Activated CD4-positive, alpha-beta T cell treated with anti-CD3 and anti-CD28 coated beads for 36 hours (primary cell): ENCODE results near the gene PRXL2A. TPM values are rescaled to one million over a fixed set of nuclear protein-coding genes. Genes with fewer than 3 reads are reported as not detected.

Experiments used
- ATAC-seq: fragments of 200-7000 bp; cut with Tn5 transposase; one replicate; pipeline ENCODE4 v1.10.0; 2021; ENCODE audit warnings: mild to moderate bottlenecking, moderate library complexity
- CTCF ChIA-PET: fragments of 350-600 bp; sonication (Branson Sonifier 250); formaldehyde crosslinking; loops from one replicate; lab custom pipeline; 2021; ENCODE audit warnings: antibody characterized with exemption; lab: Charles Lee
- POLR2A ChIA-PET: fragments of 350-600 bp; sonication (Branson Sonifier 250); formaldehyde crosslinking; loops from one replicate; lab custom pipeline; 2021; ENCODE audit warnings: antibody characterized with exemption, inconsistent platforms; lab: Charles Lee
- DNase-seq: peaks from one replicate; pipeline ENCODE4 v3.0.0-alpha.2; 2020
- H3K27ac Mint-ChIP-seq: one replicate; pipeline ENCODE4 v1.8.0; 2021; ENCODE audit warnings: mixed read lengths
- H3K27me3 Mint-ChIP-seq: one replicate; pipeline ENCODE4 v1.8.0; 2021; ENCODE audit warnings: mixed read lengths
- H3K36me3 Mint-ChIP-seq: one replicate; pipeline ENCODE4 v1.8.0; 2021; ENCODE audit warnings: low read depth, mixed read lengths
- H3K4me1 Mint-ChIP-seq: one replicate; pipeline ENCODE4 v1.8.0; 2021; ENCODE audit warnings: mixed read lengths
- H3K4me3 Mint-ChIP-seq: one replicate; pipeline ENCODE4 v1.8.0; 2021; ENCODE audit warnings: mild to moderate bottlenecking, moderate library complexity, mixed read lengths
- H3K9me3 Mint-ChIP-seq: one replicate; pipeline ENCODE4 v1.8.0; 2021; ENCODE audit warnings: low read depth, mixed read lengths
- intact Hi-C, 2 experiments: fragments of 100-400 bp; cut with DNase I in 1 of 2; cut with micrococcal nuclease in 1 of 2; formaldehyde crosslinking; loops; one replicate each; pipeline versions ENCODE4 v1.14.2 to v1.15.1; 2022 to 2024; cut with DNase I, micrococcal nuclease
- total RNA-seq, 2 experiments: library from RNA; stranded (reverse); gene quantifications; one replicate each; pipeline ENCODE4 v1.2.3, GENCODE V29; 2021

The PRXL2A gene
- total RNA-seq, 2 experiments from 2014 or later: 15.0 to 17.6 TPM

DNA sequence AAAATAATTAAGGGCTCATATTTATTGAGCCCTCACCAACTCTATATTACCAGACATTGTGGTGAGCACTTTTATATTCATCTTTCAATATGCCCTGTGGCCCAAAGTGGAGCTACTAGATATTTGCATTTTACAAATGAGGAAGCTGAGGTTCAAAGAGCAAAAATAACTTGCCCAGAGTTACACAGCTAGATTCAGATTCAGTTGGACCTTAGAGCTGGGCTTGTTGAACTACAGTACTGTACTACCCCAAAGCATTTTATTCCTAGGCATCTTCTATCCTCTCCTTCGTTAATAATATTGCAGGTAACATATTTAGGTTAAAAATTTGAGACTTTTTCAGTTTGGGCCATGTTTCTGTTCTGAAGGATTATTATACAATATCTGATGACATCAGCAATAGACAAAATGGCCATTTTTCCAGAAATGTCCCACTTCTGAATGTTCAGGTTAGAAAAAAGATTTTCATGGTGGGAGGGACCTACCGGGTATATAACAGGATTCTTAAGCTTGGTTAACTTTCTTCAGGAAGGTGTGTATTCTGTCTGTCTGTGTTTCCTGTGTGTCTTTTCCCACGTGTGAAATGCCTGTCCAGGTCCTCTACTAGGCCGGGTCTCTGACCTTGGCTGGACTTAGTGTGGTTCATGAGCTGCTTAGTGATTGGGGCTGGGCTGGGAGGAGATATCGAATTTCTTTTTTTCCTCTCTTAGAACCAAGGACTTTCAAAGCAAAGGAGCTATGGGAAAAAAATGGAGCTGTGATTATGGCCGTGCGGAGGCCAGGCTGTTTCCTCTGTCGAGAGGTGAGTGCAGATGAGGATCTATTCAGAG lies 13.6 kb downstream of the PRXL2A start:
- POLR2A ChIA-PET: no interaction called here
- H3K4me1 Mint-ChIP-seq: no peaks in the 10 kb centered on the region
- no peak overlapping the region for H3K27ac Mint-ChIP-seq
- H3K4me3 Mint-ChIP-seq: no peak overlapping the region
- peaks cover 8% of the 10 kb centered on the region for H3K36me3 Mint-ChIP-seq
- ATAC-seq (no peak), DNase-seq (no peak)
- no peaks in the 10 kb centered on the region for H3K9me3 Mint-ChIP-seq
- CTCF ChIA-PET: interaction anchor here (0.6 to 2.2 kb wide), 6 partner anchors 11 to 278 kb away, joined by 3 to 11 read pairs (median 3); partner anchors contain the start of gene PRXL2A
- no peaks in the 10 kb centered on the region for H3K27me3 Mint-ChIP-seq
- intact Hi-C loops: no loop called here

DNA sequence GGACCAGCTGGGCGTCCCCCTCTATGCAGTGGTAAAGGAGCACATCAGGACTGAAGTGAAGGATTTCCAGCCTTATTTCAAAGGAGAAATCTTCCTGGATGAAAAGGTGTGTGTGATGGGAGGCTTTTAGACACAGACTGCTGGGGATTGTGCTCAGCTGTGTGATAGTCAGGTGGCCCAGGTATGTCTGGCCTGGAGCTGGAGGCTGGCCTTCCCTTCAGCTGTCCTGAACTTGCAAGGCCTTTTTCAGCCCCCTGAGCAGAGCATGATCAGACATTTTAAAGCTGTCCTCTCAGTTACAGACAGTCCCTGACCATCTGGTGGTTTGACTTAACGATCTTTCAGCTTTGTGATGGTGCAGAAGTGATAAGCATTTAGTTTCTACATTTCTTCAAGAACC lies 17.6 kb downstream of the PRXL2A start:
- Mint-ChIP-seq H3K4me1 (no peaks in the 10 kb centered on the region), H3K27me3 (no peaks in the 10 kb centered on the region), H3K4me3 (no peak overlapping the region), H3K27ac (no peak overlapping the region), H3K9me3 (no peaks in the 10 kb centered on the region), H3K36me3 (peaks cover 10% of the 10 kb centered on the region)
- intact Hi-C loops: no loop called here
- ATAC-seq (no peak), DNase-seq (no peak)
- CTCF ChIA-PET: interaction anchor here (0.8 to 1.4 kb wide), 5 partner anchors 12 to 46 kb away, joined by 3 to 6 read pairs (median 4); no protein-coding TSS in a partner anchor
- POLR2A ChIA-PET: no interaction called here

DNA sequence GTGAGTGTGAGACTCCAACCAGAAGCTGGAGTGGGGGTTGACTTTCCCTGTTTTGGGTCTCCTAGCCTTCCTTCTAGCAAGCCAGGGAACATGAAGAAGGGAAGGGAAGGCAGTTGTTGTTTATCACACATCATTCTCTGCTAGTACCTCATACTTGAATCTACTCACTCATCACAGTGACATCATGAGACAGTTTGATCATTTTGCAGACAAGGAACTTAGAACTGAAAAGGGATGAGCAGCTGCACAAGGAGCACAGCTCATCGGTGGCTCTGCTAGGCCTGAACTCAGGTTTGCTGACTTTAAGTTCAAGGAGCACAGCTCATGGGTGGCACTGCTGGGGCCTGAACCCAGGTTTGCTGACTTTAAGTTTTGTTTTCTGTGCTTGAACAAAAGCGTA lies 19.2 kb downstream of the PRXL2A start:
- ATAC-seq (no peak), DNase-seq (no peak)
- CTCF ChIA-PET: no interaction called here
- Mint-ChIP-seq H3K4me3 (no peak overlapping the region), H3K36me3 (peaks cover 14% of the 10 kb centered on the region), H3K27me3 (no peaks in the 10 kb centered on the region), H3K27ac (no peak overlapping the region), H3K9me3 (no peaks in the 10 kb centered on the region), H3K4me1 (no peaks in the 10 kb centered on the region)
- intact Hi-C loops: no loop called here
- POLR2A ChIA-PET: no interaction called here

DNA sequence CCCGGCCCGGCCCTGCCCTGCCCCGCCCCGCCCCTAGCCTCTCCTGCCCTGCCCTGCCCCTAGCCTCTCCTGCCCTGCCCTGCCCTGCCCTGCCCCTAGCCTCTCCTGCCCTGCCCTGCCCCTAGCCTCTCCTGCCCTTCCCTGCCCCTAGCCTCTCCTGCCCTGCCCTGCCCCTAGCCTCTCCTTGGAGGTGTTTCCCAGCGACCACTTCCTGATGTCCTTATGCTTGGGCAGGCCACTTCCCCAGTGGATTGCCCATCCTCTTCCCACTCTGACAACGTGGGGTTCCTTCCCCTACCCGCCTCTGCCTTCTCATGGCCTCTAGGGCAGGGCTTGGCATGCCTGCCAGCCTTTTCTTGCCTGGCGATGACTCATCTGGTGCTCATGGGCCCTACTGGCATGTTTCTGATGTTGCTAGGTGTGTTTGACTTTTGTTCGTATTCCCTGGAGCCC lies 21.2 kb downstream of the PRXL2A start:
- H3K27ac Mint-ChIP-seq: no peak overlapping the region
- no peaks in the 10 kb centered on the region for H3K9me3 Mint-ChIP-seq
- H3K4me1 Mint-ChIP-seq: no peaks in the 10 kb centered on the region
- intact Hi-C loops: loop anchor here in 1 of 2 experiments (2.0 kb wide), 1 partner anchor 37 kb away; no protein-coding TSS in a partner anchor
- H3K4me3 Mint-ChIP-seq: no peak overlapping the region
- H3K27me3 Mint-ChIP-seq: no peaks in the 10 kb centered on the region
- CTCF ChIA-PET: interaction anchor here (0.8 to 1.0 kb wide), 3 partner anchors 9 to 167 kb away, joined by 3 to 4 read pairs (median 4); no protein-coding TSS in a partner anchor
- DNase-seq: peak; percentile 36
- peaks cover 9% of the 10 kb centered on the region for H3K36me3 Mint-ChIP-seq
- POLR2A ChIA-PET: no interaction called here
- ATAC-seq: no peak

DNA sequence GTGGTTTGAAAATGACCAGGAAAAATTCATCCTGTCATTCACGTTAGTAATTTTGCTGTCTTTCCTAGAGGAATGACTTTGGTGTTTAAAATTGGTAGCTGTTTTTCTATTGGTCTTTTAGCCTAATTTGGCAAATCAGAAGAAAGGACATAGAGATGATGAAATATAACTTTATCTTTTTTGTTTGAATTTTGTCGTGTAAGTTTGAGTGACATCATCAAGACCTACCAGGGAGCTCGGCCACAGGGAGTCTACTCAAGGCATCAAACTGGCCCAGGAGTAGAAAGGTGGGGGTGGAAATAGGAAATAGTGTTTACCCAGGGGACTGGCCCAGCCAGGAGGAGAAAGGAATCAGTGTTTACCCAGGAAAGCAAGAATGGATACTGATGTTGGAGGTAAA lies 24.8 kb downstream of the PRXL2A start:
- peaks cover 5% of the 10 kb centered on the region for H3K36me3 Mint-ChIP-seq
- no peaks in the 10 kb centered on the region for H3K9me3 Mint-ChIP-seq
- ATAC-seq (no peak), DNase-seq (no peak)
- intact Hi-C loops: no loop called here
- CTCF ChIA-PET: interaction anchor here (0.6 to 2.0 kb wide), 3 partner anchors 12 to 1117 kb away, joined by 3 to 4 read pairs (median 4); no protein-coding TSS in a partner anchor
- no peak overlapping the region for H3K27ac Mint-ChIP-seq
- H3K4me3 Mint-ChIP-seq: no peak overlapping the region
- H3K27me3 Mint-ChIP-seq: no peaks in the 10 kb centered on the region
- H3K4me1 Mint-ChIP-seq: no peaks in the 10 kb centered on the region
- POLR2A ChIA-PET: no interaction called here

DNA sequence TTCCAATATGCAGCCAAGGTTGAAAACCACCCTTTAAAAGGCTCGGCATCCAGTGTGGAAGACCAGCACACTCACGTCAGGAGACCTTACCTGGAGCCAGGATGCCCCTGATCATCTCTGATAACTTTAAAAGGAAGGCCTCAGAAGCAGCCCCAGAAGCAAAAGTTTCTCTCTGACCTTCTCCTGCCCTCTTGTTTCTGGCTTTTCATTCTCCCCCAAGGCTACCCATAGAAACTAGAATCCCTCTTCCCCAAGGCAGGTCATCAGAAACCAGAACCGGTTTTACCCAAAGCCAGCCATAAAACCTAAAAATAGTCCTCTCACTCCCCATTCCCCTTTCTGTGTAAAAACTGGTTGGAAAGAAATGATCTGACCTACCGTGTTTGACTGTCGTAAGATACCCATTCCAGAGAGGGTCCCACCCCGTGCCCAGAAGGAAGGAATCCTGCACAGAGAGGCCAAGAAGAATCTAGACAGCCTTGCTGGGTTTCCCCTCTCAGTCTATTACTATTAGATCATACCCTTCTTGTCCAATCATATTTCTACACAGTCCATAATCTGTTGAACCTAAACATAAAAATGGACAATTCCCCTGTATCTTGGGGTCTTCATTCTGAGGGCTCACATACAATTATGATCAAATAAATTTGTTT lies 28.2 kb downstream of the PRXL2A start:
- H3K27ac Mint-ChIP-seq: no peak overlapping the region
- ChIA-PET CTCF (no interaction called here), POLR2A (no interaction called here)
- DNase-seq: no peak
- H3K4me1 Mint-ChIP-seq: no peaks in the 10 kb centered on the region
- intact Hi-C loops: no loop called here
- no peak for ATAC-seq
- no peak overlapping the region for H3K4me3 Mint-ChIP-seq
- H3K36me3 Mint-ChIP-seq: peaks cover under 1% of the 10 kb centered on the region
- no peaks in the 10 kb centered on the region for H3K27me3 Mint-ChIP-seq
- H3K9me3 Mint-ChIP-seq: no peaks in the 10 kb centered on the region

DNA sequence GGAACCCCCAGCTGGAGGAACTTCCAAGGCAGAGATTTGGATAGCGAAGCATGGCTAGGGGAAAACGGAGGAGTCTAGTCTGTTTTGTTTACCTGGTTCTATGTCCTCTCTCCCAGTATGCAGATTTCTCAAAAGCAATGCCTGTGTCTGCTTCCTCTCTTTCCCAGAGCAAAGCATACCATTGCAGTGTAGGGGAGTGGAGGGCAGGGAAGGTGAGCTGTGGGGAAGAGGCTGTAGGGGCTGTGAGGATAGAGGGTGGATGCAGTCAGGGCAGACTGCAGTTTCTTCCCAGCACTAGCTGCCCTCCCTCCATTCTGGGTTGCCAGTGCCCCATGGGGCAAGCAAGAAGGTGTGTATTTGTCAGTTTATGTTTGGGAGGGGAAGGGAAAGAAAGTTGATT lies 28.9 kb downstream of the PRXL2A start:
- POLR2A ChIA-PET: no interaction called here
- no peaks in the 10 kb centered on the region for H3K36me3 Mint-ChIP-seq
- intact Hi-C loops: no loop called here
- CTCF ChIA-PET: interaction anchor here (1.1 kb wide), 1 partner anchor 19 kb away, joined by 4 read pairs; no protein-coding TSS in a partner anchor
- H3K9me3 Mint-ChIP-seq: no peaks in the 10 kb centered on the region
- no peak overlapping the region for H3K4me3 Mint-ChIP-seq
- no peak overlapping the region for H3K27ac Mint-ChIP-seq
- ATAC-seq (no peak), DNase-seq (no peak)
- no peaks in the 10 kb centered on the region for H3K4me1 Mint-ChIP-seq
- no peaks in the 10 kb centered on the region for H3K27me3 Mint-ChIP-seq

DNA sequence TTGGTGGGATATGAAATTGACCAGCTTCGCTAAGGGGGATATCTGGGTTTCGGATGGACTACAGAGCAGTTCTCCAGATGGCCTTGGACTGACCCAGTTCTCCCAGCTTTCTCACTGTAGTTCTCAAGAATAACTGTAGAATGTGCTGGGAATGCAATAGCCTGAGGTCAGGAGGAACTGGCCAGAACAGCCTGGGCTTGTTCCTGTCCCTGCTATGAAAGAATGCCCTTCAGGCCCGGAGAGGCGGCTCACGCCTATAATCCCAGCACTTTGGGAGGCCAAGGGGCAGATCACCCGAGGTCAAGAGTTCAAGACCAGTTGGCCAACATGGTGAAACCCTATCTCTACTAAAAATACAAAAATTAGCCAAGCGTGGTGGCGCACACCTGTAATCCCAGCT lies 33.5 kb downstream of the PRXL2A start:
- DNase-seq (no peak), ATAC-seq (no peak)
- CTCF ChIA-PET: interaction anchor here (1.2 to 12.9 kb wide), 2 partner anchors 60 to 219 kb away, joined by 5 to 367 read pairs; no protein-coding TSS in a partner anchor
- peaks cover 38% of the 10 kb centered on the region for H3K4me1 Mint-ChIP-seq
- intact Hi-C loops: loop anchor here (2.0 to 10.0 kb wide), 5 partner anchors 33 to 253 kb away; partner anchors contain the start of gene PRXL2A (in 1 of the 2)
- POLR2A ChIA-PET: no interaction called here
- H3K27me3 Mint-ChIP-seq: no peaks in the 10 kb centered on the region
- no peak overlapping the region for H3K4me3 Mint-ChIP-seq
- H3K9me3 Mint-ChIP-seq: no peaks in the 10 kb centered on the region
- no peaks in the 10 kb centered on the region for H3K36me3 Mint-ChIP-seq
- no peak overlapping the region for H3K27ac Mint-ChIP-seq

DNA sequence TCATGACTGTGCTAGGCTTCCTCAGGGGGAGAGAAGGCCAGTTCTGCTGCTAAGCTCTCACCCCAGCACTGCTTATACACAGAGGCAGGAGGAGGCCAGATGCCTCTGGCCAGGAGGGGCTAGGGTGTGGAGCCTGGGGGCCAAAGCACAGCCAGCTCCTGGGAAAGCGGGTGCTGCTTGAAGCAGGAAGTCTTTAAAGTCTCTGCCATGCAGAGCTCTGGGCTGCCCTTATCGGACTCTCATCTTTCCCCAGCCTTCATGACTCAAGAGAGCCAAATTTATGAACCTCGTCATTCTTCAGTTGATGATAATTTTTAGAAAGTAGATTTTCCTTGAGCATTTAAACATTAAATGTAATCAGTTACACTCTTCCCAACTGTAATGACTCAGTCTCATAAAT lies 34.5 kb downstream of the PRXL2A start:
- Mint-ChIP-seq H3K4me3 (no peak overlapping the region), H3K27me3 (no peaks in the 10 kb centered on the region), H3K9me3 (no peaks in the 10 kb centered on the region), H3K4me1 (peaks cover 47% of the 10 kb centered on the region), H3K27ac (no peak overlapping the region), H3K36me3 (no peaks in the 10 kb centered on the region)
- ChIA-PET POLR2A (no interaction called here), CTCF (interaction anchor here (0.6 to 12.9 kb wide), 8 partner anchors 19 to 218 kb away, joined by 3 to 367 read pairs (median 12); no protein-coding TSS in a partner anchor)
- no peak for ATAC-seq
- intact Hi-C loops: loop anchor here (1.0 to 10.0 kb wide), 7 partner anchors 34 to 252 kb away; partner anchors contain the start of gene PRXL2A (in 1 of the 2)
- DNase-seq: no peak

DNA sequence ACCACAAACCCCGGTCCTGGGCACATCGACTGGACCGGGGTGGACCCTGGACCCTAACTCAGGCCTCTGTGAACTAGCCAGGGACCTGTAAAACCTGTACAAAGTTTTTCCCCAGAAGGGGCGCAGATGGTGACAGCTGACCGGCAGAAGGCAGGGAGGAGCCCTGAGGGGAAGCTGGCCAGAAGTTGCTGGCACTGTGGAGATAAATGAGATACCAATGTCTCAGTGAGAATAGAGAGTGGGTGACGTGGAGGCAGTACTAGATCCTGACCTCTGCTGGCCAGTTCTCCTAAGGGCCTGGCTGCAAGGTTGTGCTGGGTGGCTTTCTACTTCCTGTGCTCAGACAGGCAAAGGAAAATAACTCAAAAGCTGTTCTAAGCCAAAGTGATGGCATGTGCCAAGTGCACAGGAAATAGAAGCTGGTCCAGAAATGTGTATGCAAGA lies 35.2 kb downstream of the PRXL2A start:
- Mint-ChIP-seq H3K27me3 (no peaks in the 10 kb centered on the region), H3K4me1 (peaks cover 53% of the 10 kb centered on the region), H3K36me3 (no peaks in the 10 kb centered on the region), H3K9me3 (no peaks in the 10 kb centered on the region), H3K27ac (peak overlapping the region; percentile 58), H3K4me3 (no peak overlapping the region)
- peak; percentile 58 for DNase-seq
- ATAC-seq: peak; percentile 77
- CTCF ChIA-PET: interaction anchor here (0.5 to 12.9 kb wide), 27 partner anchors 9 to 387 kb away, joined by 3 to 367 read pairs (median 6); partner anchors contain the start of gene TSPAN14
- POLR2A ChIA-PET: interaction anchor here (0.9 to 2.1 kb wide), 3 partner anchors 61 to 98 kb away, joined by 3 to 7 read pairs (median 4); no protein-coding TSS in a partner anchor
- intact Hi-C loops: loop anchor here (1.0 to 10.0 kb wide), 7 partner anchors 35 to 251 kb away; partner anchors contain the start of gene PRXL2A (in 1 of the 2)

DNA sequence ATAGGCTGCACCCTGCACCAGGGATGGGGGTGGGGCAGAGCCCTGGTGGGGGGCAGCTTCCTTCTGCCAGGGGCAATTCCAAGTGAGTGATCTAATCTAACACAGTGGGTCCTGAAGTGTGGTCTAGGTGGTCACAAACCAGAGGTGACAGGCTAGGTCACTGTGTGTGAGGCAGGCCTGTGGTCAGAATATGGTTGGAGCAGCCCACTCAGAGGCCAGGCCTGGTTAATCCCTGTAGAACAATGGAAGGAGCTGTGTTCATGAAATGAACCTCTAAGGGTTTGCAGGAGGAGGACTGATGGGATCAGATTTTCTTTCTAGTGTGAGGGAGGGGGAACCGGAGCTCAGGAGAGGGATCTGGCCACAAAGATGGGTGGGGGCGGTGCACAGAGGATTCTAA lies 35.8 kb downstream of the PRXL2A start:
- ChIA-PET POLR2A (interaction anchor here (0.9 to 2.1 kb wide), 3 partner anchors 60 to 97 kb away, joined by 3 to 7 read pairs (median 4); no protein-coding TSS in a partner anchor), CTCF (interaction anchor here (0.5 to 12.9 kb wide), 34 partner anchors 9 to 1164 kb away, joined by 3 to 367 read pairs (median 4); partner anchors contain the start of gene TSPAN14)
- H3K36me3 Mint-ChIP-seq: no peaks in the 10 kb centered on the region
- H3K4me1 Mint-ChIP-seq: peaks cover 59% of the 10 kb centered on the region
- H3K27me3 Mint-ChIP-seq: no peaks in the 10 kb centered on the region
- H3K4me3 Mint-ChIP-seq: no peak overlapping the region
- DNase-seq (no peak), ATAC-seq (no peak)
- intact Hi-C loops: loop anchor here (1.0 to 10.0 kb wide), 5 partner anchors 61 to 251 kb away; no protein-coding TSS in a partner anchor
- H3K27ac Mint-ChIP-seq: peak overlapping the region; percentile 58
- H3K9me3 Mint-ChIP-seq: no peaks in the 10 kb centered on the region
